IMR-90 (cell line): ENCODE measurements around the gene ZNF423. TPM values are rescaled to one million over a fixed set of nuclear protein-coding genes. Genes with fewer than 3 reads are reported as not detected.

ENCODE experiments used
- ATAC-seq: fragments of 200-7000 bp; cut with Tn5 transposase; 2 replicates; pipeline ENCODE4 v1.9.1; 2020; ENCODE audit warnings: low read depth, mild to moderate bottlenecking, moderate library complexity
- BruUV-seq: library from RNA; stranded (reverse); fragments of 400-500 nt; replicated peaks from 2 replicates; lab custom pipeline; 2021; lab: Mats Ljungman, UMichigan
- CTCF ChIA-PET: fragments of 300-600 bp; formaldehyde crosslinking; extraction: SDS; loops from one replicate; lab custom pipeline; 2021; ENCODE audit warnings: antibody characterized with exemption; lab: Yijun Ruan, JAX
- POLR2A ChIA-PET: fragments of 300-600 bp; sonication (Branson Sonifier 250); formaldehyde crosslinking; loops from one replicate; lab custom pipeline; 2022; ENCODE audit warnings: antibody characterized with exemption; ENCODE audit not compliant: unreplicated experiment; lab: Charles Lee
- DNase-seq: peaks from one replicate; pipeline ENCODE4 v3.0.0; 2013
- H2AFZ ChIP-seq: replicated peaks from 2 replicates; pipeline ENCODE3; 2013; ENCODE audit warnings: low read length, mild to moderate bottlenecking; ENCODE audit not compliant: poor library complexity
- H2AK5ac ChIP-seq: 2 replicates; pipeline ENCODE4 v1.6.1; 2013; ENCODE audit warnings: low read depth, low read length, inconsistent platforms
- H2AK9ac ChIP-seq: replicated peaks from 2 replicates; pipeline ENCODE3; 2013; ENCODE audit warnings: mild to moderate bottlenecking, low read depth, low read length, moderate library complexity; ENCODE audit not compliant: poor library complexity
- H2BK120ac ChIP-seq: 2 replicates; pipeline ENCODE4 v1.6.1; 2013; ENCODE audit warnings: low read depth, low read length, inconsistent platforms
- H2BK15ac ChIP-seq: 3 replicates; pipeline ENCODE4 v1.6.1; 2013; ENCODE audit warnings: low read depth, low read length, inconsistent platforms
- H2BK20ac ChIP-seq: 2 replicates; pipeline ENCODE4 v1.6.1; 2013; ENCODE audit warnings: low read depth, mild to moderate bottlenecking, inconsistent platforms, low read length, moderate library complexity
- H2BK5ac ChIP-seq: 2 replicates; pipeline ENCODE4 v1.6.1; 2013; ENCODE audit warnings: mild to moderate bottlenecking, low read depth, low read length, inconsistent platforms; ENCODE audit not compliant: poor library complexity, severe bottlenecking
- H3K14ac ChIP-seq: replicated peaks from 2 replicates; pipeline ENCODE4 v1.6.1; 2013; ENCODE audit warnings: low read depth, low read length, inconsistent platforms
- H3K18ac ChIP-seq: 2 replicates; pipeline ENCODE4 v1.6.1; 2013; ENCODE audit warnings: low read depth, low read length, control low read depth
- H3K23ac ChIP-seq: 2 replicates; pipeline ENCODE4 v1.6.1; 2013; ENCODE audit warnings: low read depth, low read length, inconsistent platforms
- H3K27ac ChIP-seq: 2 replicates; pipeline ENCODE4 v1.5.1; 2013; ENCODE audit warnings: mild to moderate bottlenecking, control low read depth, low read length; ENCODE audit not compliant: insufficient read depth
- H3K27me3 ChIP-seq: 2 replicates; pipeline ENCODE4 v1.6.1; 2013; ENCODE audit warnings: low read length; ENCODE audit not compliant: control insufficient read depth, insufficient read depth
- H3K36me3 ChIP-seq: 2 replicates; pipeline ENCODE4 v1.6.1; 2013; ENCODE audit warnings: low read length, mixed read lengths; ENCODE audit not compliant: control insufficient read depth, insufficient read depth
- H3K4ac ChIP-seq: 2 replicates; pipeline ENCODE4 v1.6.1; 2013; ENCODE audit warnings: low read depth, low read length, inconsistent platforms
- H3K4me1 ChIP-seq: 2 replicates; pipeline ENCODE4 v1.6.1; 2013; ENCODE audit warnings: low read length, mixed read lengths; ENCODE audit not compliant: control insufficient read depth, insufficient read depth
- H3K4me2 ChIP-seq: 2 replicates; pipeline ENCODE4 v1.6.1; 2013; ENCODE audit warnings: low read depth, mild to moderate bottlenecking, control low read depth, low read length, moderate library complexity
- H3K4me3 ChIP-seq: 2 replicates; pipeline ENCODE4 v1.5.1; 2013; ENCODE audit warnings: low read depth, mild to moderate bottlenecking, control low read depth, low read length, moderate library complexity; ENCODE audit not compliant: insufficient read depth
- H3K56ac ChIP-seq: 2 replicates; pipeline ENCODE4 v1.6.1; 2013; ENCODE audit warnings: low read length, inconsistent platforms; ENCODE audit not compliant: insufficient read depth; ENCODE audit errors: extremely low read depth
- H3K79me1 ChIP-seq, 2 experiments: 2 replicates each; pipeline ENCODE4 v1.6.1; 2013; ENCODE audit warnings: low read length in 2 of 2, inconsistent platforms in 1 of 2, low read depth in 1 of 2
- H3K9ac ChIP-seq: 2 replicates; pipeline ENCODE4 v1.6.1; 2013; ENCODE audit warnings: low read depth, low read length, control low read depth
- H3K9me1 ChIP-seq: 2 replicates; pipeline ENCODE4 v1.6.1; 2013; ENCODE audit warnings: low read length, inconsistent platforms; ENCODE audit not compliant: insufficient read depth
- H3K9me3 ChIP-seq: 2 replicates; pipeline ENCODE4 v1.6.1; 2013; ENCODE audit warnings: low read length; ENCODE audit not compliant: control insufficient read depth, insufficient read depth
- H4K20me1 ChIP-seq: 2 replicates; pipeline ENCODE4 v1.6.1; 2013; ENCODE audit warnings: low read length, inconsistent platforms; ENCODE audit not compliant: insufficient read depth
- H4K5ac ChIP-seq: 2 replicates; pipeline ENCODE4 v1.6.1; 2013; ENCODE audit warnings: mild to moderate bottlenecking, low read depth, low read length, control low read depth
- H4K8ac ChIP-seq, 2 experiments: 2 replicates each; pipeline ENCODE4 v1.6.1; 2013; ENCODE audit warnings: low read depth in 2 of 2, low read length in 2 of 2, control low read depth in 1 of 2, inconsistent platforms in 1 of 2
- H4K91ac ChIP-seq: 2 replicates; pipeline ENCODE4 v1.6.1; 2013; ENCODE audit warnings: low read depth, low read length, inconsistent platforms; ENCODE audit not compliant: insufficient read depth
- BHLHE40 ChIP-seq: fragments of 150-350 bp; IDR thresholded peaks from 2 replicates; pipeline ENCODE4 v1.6.1; 2016; ENCODE audit warnings: mild to moderate bottlenecking, low read depth, low read length
- CEBPB ChIP-seq: IDR thresholded peaks from 2 replicates; pipeline ENCODE4 v1.6.1; 2012; ENCODE audit warnings: low read depth, low read length, improper control_type of control experiment
- CHD1 ChIP-seq: IDR thresholded peaks from 2 replicates; pipeline ENCODE4 v1.6.1; 2012; ENCODE audit warnings: low read depth, low read length, improper control_type of control experiment
- FOS ChIP-seq: fragments of 150-350 bp; IDR thresholded peaks from 2 replicates; pipeline ENCODE4 v1.6.1; 2016; ENCODE audit warnings: low read depth, low read length
- MAFK ChIP-seq: IDR thresholded peaks from 2 replicates; pipeline ENCODE4 v1.6.1; 2012; ENCODE audit warnings: low read depth, low read length, improper control_type of control experiment
- MAZ ChIP-seq: IDR thresholded peaks from 2 replicates; pipeline ENCODE4 v1.6.1; 2012; ENCODE audit warnings: low read depth, mild to moderate bottlenecking, low read length, improper control_type of control experiment, moderate library complexity, borderline replicate concordance
- MXI1 ChIP-seq: IDR thresholded peaks from 2 replicates; pipeline ENCODE4 v1.6.1; 2012; ENCODE audit warnings: low read depth, mild to moderate bottlenecking, low read length, moderate library complexity, borderline replicate concordance
- NFE2L2 ChIP-seq: fragments of 150-350 bp; IDR thresholded peaks from 2 replicates; pipeline ENCODE4 v1.6.1; 2016; ENCODE audit warnings: low read depth, mild to moderate bottlenecking, low read length
- POLR2A ChIP-seq: IDR thresholded peaks from 2 replicates; pipeline ENCODE4 v1.6.1; 2012; ENCODE audit warnings: mild to moderate bottlenecking, low read depth, low read length
- RAD21 ChIP-seq: IDR thresholded peaks from 2 replicates; pipeline ENCODE4 v1.6.1; 2012; ENCODE audit warnings: low read length, improper control_type of control experiment
- RCOR1 ChIP-seq: IDR thresholded peaks from 2 replicates; pipeline ENCODE4 v1.6.1; 2012; ENCODE audit warnings: mild to moderate bottlenecking, low read length, improper control_type of control experiment; ENCODE audit not compliant: insufficient replicate concordance
- RFX5 ChIP-seq: IDR thresholded peaks from 2 replicates; pipeline ENCODE4 v1.8.0; 2012; ENCODE audit warnings: low read depth, mild to moderate bottlenecking, low read length, moderate library complexity
- SMC3 ChIP-seq: fragments of 150-350 bp; IDR thresholded peaks from 2 replicates; pipeline ENCODE4 v1.6.1; 2016; ENCODE audit warnings: low read depth, mild to moderate bottlenecking, antibody characterized with exemption, low read length, moderate library complexity
- WGBS, 2 experiments: methylation state at CpG; one replicate each; pipeline versions ENCODE4 v1.1.5 to v1.1.7; 2013; ENCODE audit warnings: missing lambda C conversion rate in 2 of 2; ENCODE audit not compliant: insufficient read length in 1 of 2; ENCODE audit errors: extremely low coverage in 2 of 2; 5-methylcytosine and 5-hydroxymethylcytosine counted together
- dilution Hi-C: fragments of 300-500 bp; cut with HindIII; formaldehyde crosslinking; loops from one replicate; pipeline ENCODE4 v1.14.3; 2018; ENCODE audit warnings: low sequenced_read_pairs; ENCODE audit not compliant: unreplicated experiment
- in situ Hi-C: fragments of 300-500 bp; cut with MboI; formaldehyde crosslinking; loops from 3 replicates; pipeline ENCODE4 v1.14.3; 2019; ENCODE audit warnings: low sequenced_read_pairs, inconsistent platforms, mixed read lengths
- intact Hi-C: fragments of 100-400 bp; cut with micrococcal nuclease; formaldehyde crosslinking; loops from 2 replicates; pipeline ENCODE4 v1.10.0; 2022
- polyA plus RNA-seq, 3 experiments: library from polyadenylated mRNA; depleted of rRNA; stranded (reverse); fragments of >200 nt; gene quantifications; 2 replicates each; pipeline ENCODE4 v1.2.3, GENCODE V29; 2012; ENCODE audit warnings: low replicate concordance in 1 of 3
- total RNA-seq: library from RNA; depleted of rRNA; stranded (reverse); fragments of >200 nt; gene quantifications from 2 replicates; pipeline ENCODE4 v1.2.3, GENCODE V29; 2012
- TF ChIP-seq, protein P1 (sequence below): fragments of 150-350 bp; IDR thresholded peaks from 2 replicates; pipeline ENCODE4 v1.6.1; 2017; ENCODE audit warnings: mild to moderate bottlenecking, antibody characterized with exemption, low read length, low read depth
- TF ChIP-seq, protein P2 (sequence below): fragments of 150-350 bp; IDR thresholded peaks from 2 replicates; pipeline ENCODE4 v1.6.1; 2016; ENCODE audit warnings: low read depth, mild to moderate bottlenecking, low read length, moderate library complexity, borderline replicate concordance
- TF ChIP-seq, protein P3 (sequence below): conservative IDR thresholded peaks from 2 replicates; pipeline ENCODE4 v1.5.1; 2012; ENCODE audit warnings: mild to moderate bottlenecking, low read depth, low read length, improper control_type of control experiment

Gene ZNF423
- total and polyA plus RNA-seq, 2 of the 4 experiments (the other 2 are of a cell fraction): under 0.01 to 0.10 TPM

DNA sequence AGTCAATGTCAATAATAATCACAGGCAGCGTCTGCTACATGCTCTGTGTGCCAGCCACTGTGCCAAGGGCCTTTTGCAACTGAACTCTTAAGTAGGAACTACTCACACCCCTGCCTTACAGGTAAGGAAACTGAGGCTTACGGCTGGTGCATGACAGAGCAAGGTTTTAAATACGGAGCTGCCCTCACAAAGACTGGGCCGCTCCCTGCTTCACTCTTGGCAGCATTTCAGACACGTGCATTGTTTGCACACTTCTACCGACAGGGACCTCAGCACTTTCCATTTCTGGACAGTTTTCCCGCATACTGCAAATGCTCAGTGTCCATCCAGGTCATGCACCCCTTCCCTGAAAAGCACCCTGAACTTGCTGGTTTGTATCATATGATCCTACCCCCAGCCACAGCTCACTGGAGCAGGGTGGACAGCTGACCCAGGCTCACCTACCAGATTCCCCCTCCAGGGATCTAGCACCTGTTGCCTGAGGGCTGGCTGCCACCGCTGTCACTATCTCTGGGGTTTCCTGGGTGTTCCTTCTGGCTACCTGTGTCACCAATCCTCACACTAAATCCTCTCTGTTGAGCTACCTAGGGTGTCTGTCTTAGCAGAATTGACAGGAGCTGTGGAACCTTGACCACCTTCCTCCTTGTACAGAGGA is 339.4 kb downstream of the ZNF423 start:
- DNase-seq (no peak), ATAC-seq (no peak)
- intact Hi-C loops (no loop called here), in situ Hi-C loops (no loop called here), dilution Hi-C loops (no loop called here)
- BruUV-seq: no TSS peak
- ChIA-PET CTCF (no interaction called here), POLR2A (no interaction called here)
- H3K27ac ChIP-seq: no peak overlapping the region
- H3K14ac ChIP-seq: no peak overlapping the region
- H3K4ac ChIP-seq: no peak overlapping the region
- H3K79me1 ChIP-seq: no peaks in the 10 kb centered on the region
- no peaks in the 10 kb centered on the region for H3K27me3 ChIP-seq
- H4K5ac ChIP-seq: no peak overlapping the region
- H2AFZ ChIP-seq: no peak overlapping the region
- TF ChIP-seq SMC3: no peak
- TF ChIP-seq, protein P1, sequence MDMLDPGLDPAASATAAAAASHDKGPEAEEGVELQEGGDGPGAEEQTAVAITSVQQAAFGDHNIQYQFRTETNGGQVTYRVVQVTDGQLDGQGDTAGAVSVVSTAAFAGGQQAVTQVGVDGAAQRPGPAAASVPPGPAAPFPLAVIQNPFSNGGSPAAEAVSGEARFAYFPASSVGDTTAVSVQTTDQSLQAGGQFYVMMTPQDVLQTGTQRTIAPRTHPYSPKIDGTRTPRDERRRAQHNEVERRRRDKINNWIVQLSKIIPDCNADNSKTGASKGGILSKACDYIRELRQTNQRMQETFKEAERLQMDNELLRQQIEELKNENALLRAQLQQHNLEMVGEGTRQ: no peak
- no peak for TF ChIP-seq NFE2L2
- no peak for TF ChIP-seq FOS
- no peak for TF ChIP-seq CEBPB
- no peak for TF ChIP-seq MXI1
- TF ChIP-seq RFX5: no peak
- TF ChIP-seq RAD21: no peak
- no peak for TF ChIP-seq POLR2A
- TF ChIP-seq, protein P2, sequence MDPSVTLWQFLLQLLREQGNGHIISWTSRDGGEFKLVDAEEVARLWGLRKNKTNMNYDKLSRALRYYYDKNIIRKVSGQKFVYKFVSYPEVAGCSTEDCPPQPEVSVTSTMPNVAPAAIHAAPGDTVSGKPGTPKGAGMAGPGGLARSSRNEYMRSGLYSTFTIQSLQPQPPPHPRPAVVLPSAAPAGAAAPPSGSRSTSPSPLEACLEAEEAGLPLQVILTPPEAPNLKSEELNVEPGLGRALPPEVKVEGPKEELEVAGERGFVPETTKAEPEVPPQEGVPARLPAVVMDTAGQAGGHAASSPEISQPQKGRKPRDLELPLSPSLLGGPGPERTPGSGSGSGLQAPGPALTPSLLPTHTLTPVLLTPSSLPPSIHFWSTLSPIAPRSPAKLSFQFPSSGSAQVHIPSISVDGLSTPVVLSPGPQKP: no peak
- TF ChIP-seq RCOR1: no peak
- TF ChIP-seq, protein P3, sequence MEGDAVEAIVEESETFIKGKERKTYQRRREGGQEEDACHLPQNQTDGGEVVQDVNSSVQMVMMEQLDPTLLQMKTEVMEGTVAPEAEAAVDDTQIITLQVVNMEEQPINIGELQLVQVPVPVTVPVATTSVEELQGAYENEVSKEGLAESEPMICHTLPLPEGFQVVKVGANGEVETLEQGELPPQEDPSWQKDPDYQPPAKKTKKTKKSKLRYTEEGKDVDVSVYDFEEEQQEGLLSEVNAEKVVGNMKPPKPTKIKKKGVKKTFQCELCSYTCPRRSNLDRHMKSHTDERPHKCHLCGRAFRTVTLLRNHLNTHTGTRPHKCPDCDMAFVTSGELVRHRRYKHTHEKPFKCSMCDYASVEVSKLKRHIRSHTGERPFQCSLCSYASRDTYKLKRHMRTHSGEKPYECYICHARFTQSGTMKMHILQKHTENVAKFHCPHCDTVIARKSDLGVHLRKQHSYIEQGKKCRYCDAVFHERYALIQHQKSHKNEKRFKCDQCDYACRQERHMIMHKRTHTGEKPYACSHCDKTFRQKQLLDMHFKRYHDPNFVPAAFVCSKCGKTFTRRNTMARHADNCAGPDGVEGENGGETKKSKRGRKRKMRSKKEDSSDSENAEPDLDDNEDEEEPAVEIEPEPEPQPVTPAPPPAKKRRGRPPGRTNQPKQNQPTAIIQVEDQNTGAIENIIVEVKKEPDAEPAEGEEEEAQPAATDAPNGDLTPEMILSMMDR: no peak
- TF ChIP-seq MAFK: no peak
- no peak for TF ChIP-seq MAZ
- TF ChIP-seq CHD1: no peak
- TF ChIP-seq BHLHE40: no peak
- no peaks in the 10 kb centered on the region for H3K9me1 ChIP-seq
- H3K9ac ChIP-seq: no peak overlapping the region
- no peak overlapping the region for H2AK9ac ChIP-seq
- no peaks in the 10 kb centered on the region for H3K4me1 ChIP-seq
- no peak overlapping the region for H3K18ac ChIP-seq
- no peak overlapping the region for H3K56ac ChIP-seq
- no peaks in the 10 kb centered on the region for H3K36me3 ChIP-seq
- H3K4me2 ChIP-seq: no peak overlapping the region
- H3K9me3 ChIP-seq: no peaks in the 10 kb centered on the region
- no peak overlapping the region for H2BK15ac ChIP-seq
- no peak overlapping the region for H2BK20ac ChIP-seq
- H2BK5ac ChIP-seq: no peak overlapping the region
- no peak overlapping the region for H2BK120ac ChIP-seq
- no peak overlapping the region for H4K91ac ChIP-seq
- H3K23ac ChIP-seq: no peak overlapping the region
- H3K4me3 ChIP-seq: no peak overlapping the region
- H2AK5ac ChIP-seq: no peak overlapping the region
- no peak overlapping the region for H4K8ac ChIP-seq
- WGBS, 2 experiments: 46% methylated on average over 5 of the region's 8 CpGs; no CpG with 5 or more reads in 1 of the 2 experiments
- H4K20me1 ChIP-seq: no peaks in the 10 kb centered on the region
